CD4-positive, alpha-beta T cell (primary cell): Measurements from ENCODE around the gene KCNB1. TPM values are rescaled to one million over a fixed set of nuclear protein-coding genes. Genes with fewer than 3 reads are reported as not detected.

Source experiments
- ATAC-seq: fragments of 200-7000 bp; cut with Tn5 transposase; one replicate; pipeline ENCODE4 v1.10.0; 2022; ENCODE audit warnings: mild to moderate bottlenecking; ENCODE audit not compliant: poor library complexity
- CTCF ChIA-PET: fragments of 350-600 bp; sonication (Branson Sonifier 250); formaldehyde crosslinking; loops from one replicate; lab custom pipeline; 2021; ENCODE audit warnings: antibody characterized with exemption, inconsistent platforms; lab: Charles Lee
- POLR2A ChIA-PET: fragments of 350-600 bp; sonication (Branson Sonifier 250); formaldehyde crosslinking; loops from one replicate; lab custom pipeline; 2021; ENCODE audit warnings: antibody characterized with exemption, inconsistent platforms; lab: Charles Lee
- DNase-seq, 14 experiments: peaks; one replicate each; pipeline ENCODE4 v3.0.0-alpha.2; 2013 to 2020; ENCODE audit warnings: mixed read lengths in 2 of 14
- H3K27ac ChIP-seq, 2 donors: one replicate each; pipeline versions ENCODE4 v1.5.1 to v1.7.0; 2013; ENCODE audit warnings: low read length in 2 of 2, low read depth in 1 of 2, mild to moderate bottlenecking in 1 of 2
- H3K27me3 ChIP-seq, 2 experiments: 1 replicate in 1 of 2; 2 replicates in 1 of 2; pipeline versions ENCODE4 v1.6.1 to v1.7.0; 2013; ENCODE audit warnings: low read length in 2 of 2, control low read depth in 1 of 2, mild to moderate bottlenecking in 1 of 2, moderate library complexity in 1 of 2; ENCODE audit not compliant: insufficient read depth in 2 of 2, control insufficient read depth in 1 of 2
- H3K36me3 ChIP-seq: one replicate; pipeline ENCODE4 v1.6.1; 2013; ENCODE audit warnings: low read length, control low read depth; ENCODE audit not compliant: insufficient read depth
- H3K4me1 ChIP-seq: one replicate; pipeline ENCODE4 v1.6.1; 2013; ENCODE audit warnings: low read length, control low read depth; ENCODE audit not compliant: insufficient read depth
- H3K4me3 ChIP-seq: one replicate; pipeline ENCODE4 v1.5.1; 2013; ENCODE audit warnings: mild to moderate bottlenecking, low read length, moderate library complexity
- H3K9me3 ChIP-seq, 2 experiments: 1 replicate in 1 of 2; 2 replicates in 1 of 2; pipeline versions ENCODE4 v1.6.1 to v1.7.0; 2013; ENCODE audit warnings: low read length in 2 of 2, mild to moderate bottlenecking in 2 of 2, control low read depth in 1 of 2, moderate library complexity in 1 of 2; ENCODE audit not compliant: control insufficient read depth in 1 of 2, insufficient read depth in 1 of 2
- H3K27ac Mint-ChIP-seq: one replicate; pipeline ENCODE4 v1.8.0; 2020; ENCODE audit warnings: mixed read lengths
- H3K27me3 Mint-ChIP-seq: one replicate; pipeline ENCODE4 v1.8.0; 2021; ENCODE audit warnings: mixed read lengths
- H3K36me3 Mint-ChIP-seq: one replicate; pipeline ENCODE4 v1.8.0; 2021; ENCODE audit warnings: low read depth, mixed read lengths
- H3K4me1 Mint-ChIP-seq: one replicate; pipeline ENCODE4 v1.8.0; 2021; ENCODE audit warnings: low read depth, mixed read lengths
- H3K4me3 Mint-ChIP-seq: one replicate; pipeline ENCODE4 v1.8.0; 2020; ENCODE audit warnings: mild to moderate bottlenecking, mixed read lengths
- H3K9me3 Mint-ChIP-seq: one replicate; pipeline ENCODE4 v1.8.0; 2020; ENCODE audit warnings: mixed read lengths
- intact Hi-C, 2 experiments: fragments of 100-400 bp; cut with DNase I in 1 of 2; cut with micrococcal nuclease in 1 of 2; formaldehyde crosslinking; loops; one replicate each; pipeline versions ENCODE4 v1.15.1 to v1.9.0; 2023 to 2025; cut with DNase I, micrococcal nuclease
- polyA plus RNA-seq, 2 donors: library from polyadenylated mRNA; unstranded; fragments of 120-200 nt; gene quantifications; one replicate each; pipeline ENCODE4 v1.2.1, GENCODE V29; 2013
- total RNA-seq, 174 experiments: library from RNA in 2 of 174; stranded (reverse) in 2 of 174; gene quantifications; one replicate each; pipeline ENCODE4 v1.2.3 and lab custom pipeline; 2021 to 2026
- TF ChIP-seq, protein P1 (sequence below): fragments of 200-600 bp; IDR thresholded peaks from one replicate; pipeline ENCODE4 v1.8.0; 2022; ENCODE audit warnings: antibody characterized with exemption, mild to moderate bottlenecking

Gene KCNB1
- under 1 TPM; 0.06 to 0.08 TPM for total RNA-seq
- 0.08 TPM for polyA plus RNA-seq (2013, experiment 1 of 2)
- 0.39 TPM for polyA plus RNA-seq (2013, experiment 2 of 2)
- 0 to 0.35 (median 0) reads per million in 172 experiments for total RNA-seq (lab: John Stamatoyannopoulos, UW)

GRCh38 chr20:49482621-49483017 lies at the start of gene KCNB1:
Gene KCNB1, minus strand, starts transcription at chr20:49482668. Its CDS starts 188 bp downstream, at chr20:49482480.
- TF ChIP-seq, protein P1, sequence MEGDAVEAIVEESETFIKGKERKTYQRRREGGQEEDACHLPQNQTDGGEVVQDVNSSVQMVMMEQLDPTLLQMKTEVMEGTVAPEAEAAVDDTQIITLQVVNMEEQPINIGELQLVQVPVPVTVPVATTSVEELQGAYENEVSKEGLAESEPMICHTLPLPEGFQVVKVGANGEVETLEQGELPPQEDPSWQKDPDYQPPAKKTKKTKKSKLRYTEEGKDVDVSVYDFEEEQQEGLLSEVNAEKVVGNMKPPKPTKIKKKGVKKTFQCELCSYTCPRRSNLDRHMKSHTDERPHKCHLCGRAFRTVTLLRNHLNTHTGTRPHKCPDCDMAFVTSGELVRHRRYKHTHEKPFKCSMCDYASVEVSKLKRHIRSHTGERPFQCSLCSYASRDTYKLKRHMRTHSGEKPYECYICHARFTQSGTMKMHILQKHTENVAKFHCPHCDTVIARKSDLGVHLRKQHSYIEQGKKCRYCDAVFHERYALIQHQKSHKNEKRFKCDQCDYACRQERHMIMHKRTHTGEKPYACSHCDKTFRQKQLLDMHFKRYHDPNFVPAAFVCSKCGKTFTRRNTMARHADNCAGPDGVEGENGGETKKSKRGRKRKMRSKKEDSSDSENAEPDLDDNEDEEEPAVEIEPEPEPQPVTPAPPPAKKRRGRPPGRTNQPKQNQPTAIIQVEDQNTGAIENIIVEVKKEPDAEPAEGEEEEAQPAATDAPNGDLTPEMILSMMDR: no peak
- Histone ChIP-seq H3K9me3 (peaks cover 0 to 13% of the 10 kb centered on the region in 2 experiments), H3K36me3 (no peaks in the 10 kb centered on the region), H3K4me1 (peaks cover 22% of the 10 kb centered on the region), H3K27ac (no peak within 1 kb of the TSS), H3K4me3 (no peak within 1 kb of the TSS), H3K27me3 (peaks cover 51 to 71% of the 10 kb centered on the region in 2 experiments)
- H3K4me1 Mint-ChIP-seq: peaks cover 8% of the 10 kb centered on the region
- intact Hi-C loops: loop anchor here in 1 of 2 experiments (5.0 kb wide), 1 partner anchor 150 kb away; no protein-coding TSS in a partner anchor
- POLR2A ChIA-PET: no interaction called here
- H3K9me3 Mint-ChIP-seq: no peaks in the 10 kb centered on the region
- H3K27me3 Mint-ChIP-seq: peaks cover 79% of the 10 kb centered on the region
- H3K4me3 Mint-ChIP-seq: no peak within 1 kb of the TSS
- CTCF ChIA-PET: no interaction called here
- no peak within 1 kb of the TSS for H3K27ac Mint-ChIP-seq
- ATAC-seq: peak; percentile 48
- peak in 13 of 14 experiments; percentile 1 to 64 (median 19) for DNase-seq
- H3K36me3 Mint-ChIP-seq: no peaks in the 10 kb centered on the region

DNA sequence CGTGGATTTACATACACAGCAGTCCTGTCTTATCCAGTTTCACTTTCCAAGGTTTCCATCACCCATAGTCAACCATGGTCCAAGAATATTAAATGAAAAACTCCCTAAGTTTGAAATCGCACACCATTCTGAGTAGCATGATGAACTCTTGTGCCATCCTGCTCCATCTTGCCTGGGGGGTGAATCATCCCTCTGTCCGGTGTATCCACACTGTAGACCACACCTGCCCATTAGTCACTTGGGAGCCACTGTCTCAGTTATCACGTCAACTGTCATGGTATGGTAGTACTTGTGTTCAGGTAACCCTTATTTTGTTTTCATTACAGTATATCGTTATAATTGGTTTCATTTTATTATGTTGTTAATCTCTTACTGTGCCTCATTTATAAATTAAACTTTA lies 47.0 kb upstream of the KCNB1 start:
- no peaks in the 10 kb centered on the region for H3K36me3 Mint-ChIP-seq
- no peak overlapping the region for H3K27ac Mint-ChIP-seq
- intact Hi-C loops: no loop called here
- H3K4me1 Mint-ChIP-seq: peaks cover 5% of the 10 kb centered on the region
- no peak overlapping the region for H3K27ac ChIP-seq
- H3K9me3 ChIP-seq: peaks cover 0 to 4% of the 10 kb centered on the region in 2 experiments
- peaks cover 0 to 4% of the 10 kb centered on the region in 2 experiments for H3K27me3 ChIP-seq
- no peak overlapping the region for H3K4me3 Mint-ChIP-seq
- H3K4me3 ChIP-seq: no peak overlapping the region
- no peaks in the 10 kb centered on the region for H3K36me3 ChIP-seq
- no peaks in the 10 kb centered on the region for H3K9me3 Mint-ChIP-seq
- peaks cover 17% of the 10 kb centered on the region for H3K27me3 Mint-ChIP-seq
- CTCF ChIA-PET: no interaction called here
- TF ChIP-seq, protein P1: no peak
- no peak for DNase-seq
- H3K4me1 ChIP-seq: peaks cover 5% of the 10 kb centered on the region
- POLR2A ChIA-PET: no interaction called here
- no peak for ATAC-seq

DNA sequence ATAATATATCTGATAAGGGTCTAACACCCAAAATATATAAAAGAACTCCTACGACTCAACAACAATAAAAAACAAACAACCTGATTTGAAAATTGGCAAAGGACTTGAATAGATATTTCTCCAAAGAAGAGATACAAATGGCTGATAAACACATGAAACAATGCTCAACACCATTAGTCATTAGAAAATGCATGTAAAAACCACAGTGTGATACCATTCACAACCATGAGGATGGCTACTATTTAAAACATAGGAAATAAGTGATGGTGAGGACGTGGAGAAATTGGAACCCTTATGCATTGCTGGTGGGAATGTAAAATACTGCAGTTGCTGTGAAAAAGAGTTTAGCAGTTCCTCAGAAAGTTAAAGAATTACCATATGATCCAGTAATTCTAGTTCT lies 44.1 kb upstream of the KCNB1 start:
- ChIA-PET CTCF (no interaction called here), POLR2A (no interaction called here)
- intact Hi-C loops: no loop called here
- TF ChIP-seq, protein P1: no peak
- ATAC-seq: no peak
- Mint-ChIP-seq H3K27me3 (peaks cover 23% of the 10 kb centered on the region), H3K36me3 (no peaks in the 10 kb centered on the region), H3K4me1 (no peaks in the 10 kb centered on the region), H3K27ac (no peak overlapping the region), H3K4me3 (no peak overlapping the region), H3K9me3 (peaks cover 2% of the 10 kb centered on the region)
- H3K27me3 ChIP-seq: peaks cover under 1 to 9% of the 10 kb centered on the region in 2 experiments
- no peak overlapping the region for H3K4me3 ChIP-seq
- H3K27ac ChIP-seq: no peak overlapping the region
- H3K36me3 ChIP-seq: no peaks in the 10 kb centered on the region
- DNase-seq: no peak
- peaks cover 0 to 11% of the 10 kb centered on the region in 2 experiments for H3K9me3 ChIP-seq
- no peaks in the 10 kb centered on the region for H3K4me1 ChIP-seq
